ENCODE measurements around the gene METTL3. TPM values are rescaled to one million over a fixed set of nuclear protein-coding genes. Genes with fewer than 3 reads are reported as not detected.

Gene METTL3
- total RNA-seq, 1 donor from 2014 or later: 48.6 TPM

GRCh38 chr14:21543963-21544362 lies 32.8 kb upstream of the METTL3 start:
- no peaks in the 10 kb centered on the region for H3K9me3 ChIP-seq
- H3K36me3 ChIP-seq: no peaks in the 10 kb centered on the region
- ATAC-seq (no peak), DNase-seq (no peak)
- no peak overlapping the region for H3K4me3 ChIP-seq
- no peak for TF ChIP-seq CTCF (IDR thresholded peaks at IDR 0.05)
- intact Hi-C loops (cut with DNase I): no loop called here
- H3K27me3 ChIP-seq: no peaks in the 10 kb centered on the region
- no peaks in the 10 kb centered on the region for H3K4me1 ChIP-seq
- H3K27ac ChIP-seq: no peak overlapping the region

DNA sequence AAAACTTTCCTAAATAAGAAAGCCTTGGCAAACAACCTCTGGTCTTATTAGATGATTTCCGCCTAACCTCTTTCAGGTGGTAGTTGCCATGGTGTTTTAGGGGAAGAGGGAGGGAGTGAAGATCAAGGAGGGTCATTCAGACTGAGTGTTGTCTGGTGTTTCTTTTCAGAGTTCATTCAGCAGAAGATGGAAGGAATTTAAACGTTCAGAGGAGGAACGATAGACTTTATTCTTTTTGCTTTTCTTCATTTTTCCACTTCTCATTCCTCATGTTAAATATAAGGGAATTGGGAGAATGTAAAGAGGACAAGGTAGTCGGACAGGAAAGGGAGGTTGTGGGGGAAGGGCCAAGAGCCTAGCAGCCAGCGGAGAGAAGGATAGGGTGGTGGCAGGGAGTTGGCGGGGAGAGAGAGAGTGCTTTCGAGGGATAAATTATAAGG lies 32.4 kb upstream of the METTL3 start:
- no peak for TF ChIP-seq CTCF (IDR thresholded peaks at IDR 0.05)
- intact Hi-C loops (cut with DNase I): no loop called here
- DNase-seq (no peak), ATAC-seq (peak; percentile 58)
- Histone ChIP-seq H3K4me1 (no peaks in the 10 kb centered on the region), H3K27ac (no peak overlapping the region), H3K4me3 (no peak overlapping the region), H3K9me3 (no peaks in the 10 kb centered on the region), H3K27me3 (no peaks in the 10 kb centered on the region), H3K36me3 (no peaks in the 10 kb centered on the region)

- Histone ChIP-seq H3K4me1 (no peaks in the 10 kb centered on the region), H3K27me3 (peaks cover 17% of the 10 kb centered on the region), H3K4me3 (no peak overlapping the region), H3K9me3 (no peaks in the 10 kb centered on the region), H3K27ac (no peak overlapping the region), H3K36me3 (no peaks in the 10 kb centered on the region)
- ATAC-seq (no peak), DNase-seq (no peak)
- intact Hi-C loops (cut with DNase I): no loop called here
- TF ChIP-seq CTCF (IDR thresholded peaks at IDR 0.05): no peak
Observed at GRCh38 chr14:21541413-21542074, 30.4 kb upstream of the METTL3 start.

DNA sequence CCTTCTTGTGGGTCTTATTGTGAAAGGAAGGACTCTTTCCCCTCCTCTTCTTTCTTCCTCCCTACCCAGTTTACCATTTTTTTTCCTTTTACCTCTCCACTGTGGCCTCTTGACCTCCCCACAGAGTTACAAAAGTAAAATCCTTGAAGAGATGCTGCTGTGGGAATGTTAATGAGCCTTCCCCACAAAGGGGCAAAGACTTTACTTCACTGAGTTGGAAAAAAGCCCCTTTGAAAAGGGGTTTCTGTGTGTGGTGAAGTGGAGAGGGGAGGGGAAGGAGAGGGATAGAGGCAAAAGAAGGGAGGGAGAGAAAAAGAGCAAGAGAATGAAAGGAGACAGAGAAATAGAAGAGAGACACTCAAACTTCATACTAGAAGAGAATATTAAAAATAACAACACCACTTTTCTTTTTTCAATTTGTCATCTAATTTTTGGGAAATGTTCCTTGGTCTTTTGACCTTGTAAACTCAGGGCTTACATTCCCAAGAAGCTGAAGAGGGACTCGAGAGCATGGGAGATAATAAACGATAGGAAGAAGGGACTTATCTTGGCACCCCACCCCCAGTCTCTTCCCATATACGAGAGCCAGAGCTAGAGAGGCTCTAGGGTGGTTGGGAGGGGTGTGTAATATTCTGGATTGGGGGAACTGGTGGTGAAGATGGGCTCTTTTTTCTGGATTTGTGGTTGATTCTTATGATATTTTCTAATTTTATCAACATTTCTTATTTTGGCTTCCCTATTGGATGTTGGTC lies 28.2 kb upstream of the METTL3 start:
- H3K9me3 ChIP-seq: no peaks in the 10 kb centered on the region
- H3K27ac ChIP-seq: no peak overlapping the region
- no peak overlapping the region for H3K4me3 ChIP-seq
- DNase-seq (no peak), ATAC-seq (no peak)
- TF ChIP-seq CTCF (IDR thresholded peaks at IDR 0.05): no peak
- no peaks in the 10 kb centered on the region for H3K36me3 ChIP-seq
- H3K27me3 ChIP-seq: peaks cover 32% of the 10 kb centered on the region
- no peaks in the 10 kb centered on the region for H3K4me1 ChIP-seq
- intact Hi-C loops (cut with DNase I): no loop called here

- H3K27me3 ChIP-seq: peaks cover 35% of the 10 kb centered on the region
Observed at GRCh38 chr14:21537090-21537424, 25.9 kb upstream of the METTL3 start.

More at GRCh38 chr14:21537090-21537424, 25.9 kb upstream of the METTL3 start:
- ATAC-seq (no peak), DNase-seq (no peak)
- no peaks in the 10 kb centered on the region for H3K4me1 ChIP-seq
- TF ChIP-seq CTCF (IDR thresholded peaks at IDR 0.05): no peak
- H3K27ac ChIP-seq: no peak overlapping the region
- no peaks in the 10 kb centered on the region for H3K9me3 ChIP-seq
- intact Hi-C loops (cut with DNase I): no loop called here
- H3K36me3 ChIP-seq: no peaks in the 10 kb centered on the region
- peak overlapping the region; percentile 35 for H3K4me3 ChIP-seq
